Measurements from ENCODE around the gene DGKG. TPM values are rescaled to one million over a fixed set of nuclear protein-coding genes. Genes with fewer than 3 reads are reported as not detected.

DGKG gene
- total and polyA plus RNA-seq, 7 donors: 3.6 to 12.1 (median 8.0) TPM

- peak; percentile 57 to 76 for DNase-seq
- Histone ChIP-seq H3K4me1 (peaks cover 23% of the 10 kb centered on the region), H3K27ac (peak overlapping the region; percentile 68), H3K9me3 (no peaks in the 10 kb centered on the region), H3K36me3 (ENCODE audit: insufficient read depth in 1 of 2, low read depth in 1 of 2) (no peaks in the 10 kb centered on the region), H3K4me3 (peak overlapping the region; percentile 0), H3K27me3 (ENCODE audit: insufficient read depth in 3 of 3, low read length in 2 of 3) (no peaks in the 10 kb centered on the region)
- ATAC-seq: peak; percentile 75 to 87 (median 81)
- TF ChIP-seq CTCF (IDR thresholded peaks at IDR 0.05): no peak
- intact Hi-C loops (cut with DNase I): no loop called here
- WGBS, 3 donors: 17 to 26% (median 23%) methylated on average over 19 to 20 of the region's 20 CpGs
Observed at GRCh38 chr3:186209810-186210752, 152.0 kb downstream of the DGKG start.

GRCh38 chr3:186208296-186208989, 153.6 kb downstream of the DGKG start:
- Histone ChIP-seq H3K27ac (no peak overlapping the region), H3K36me3 (ENCODE audit: insufficient read depth in 1 of 2, low read depth in 1 of 2) (no peaks in the 10 kb centered on the region), H3K4me1 (peaks cover 17% of the 10 kb centered on the region), H3K27me3 (ENCODE audit: insufficient read depth in 3 of 3, low read length in 2 of 3) (no peaks in the 10 kb centered on the region), H3K9me3 (no peaks in the 10 kb centered on the region), H3K4me3 (no peak overlapping the region)
- intact Hi-C loops (cut with DNase I): no loop called here
- TF ChIP-seq CTCF (IDR thresholded peaks at IDR 0.05): no peak
- WGBS, 3 donors: 90 to 94% (median 92%) methylated on average over 8 of the region's 8 CpGs
- ATAC-seq (no peak), DNase-seq (no peak)

GRCh38 chr3:186207515-186207914, 154.5 kb downstream of the DGKG start:
- TF ChIP-seq CTCF (IDR thresholded peaks at IDR 0.05): no peak
- H3K4me3 ChIP-seq: no peak overlapping the region
- 94 to 96% (median 95%) methylated on average over 3 of the region's 3 CpGs for WGBS, 3 donors
- no peak for DNase-seq
- intact Hi-C loops (cut with DNase I): no loop called here
- peaks cover 17% of the 10 kb centered on the region for H3K4me1 ChIP-seq
- no peak overlapping the region for H3K27ac ChIP-seq
- no peaks in the 10 kb centered on the region for H3K9me3 ChIP-seq
- no peaks in the 10 kb centered on the region for H3K27me3 ChIP-seq (ENCODE audit: insufficient read depth in 3 of 3, low read length in 2 of 3)
- no peaks in the 10 kb centered on the region for H3K36me3 ChIP-seq (ENCODE audit: insufficient read depth in 1 of 2, low read depth in 1 of 2)
- no peak for ATAC-seq

GRCh38 chr3:186200726-186201125, 161.3 kb downstream of the DGKG start:
- Histone ChIP-seq H3K27me3 (ENCODE audit: insufficient read depth in 3 of 3, low read length in 2 of 3) (peaks cover 0 to 3% (median 0%) of the 10 kb centered on the region in 3 donors), H3K9me3 (no peaks in the 10 kb centered on the region), H3K27ac (no peak overlapping the region), H3K4me1 (no peaks in the 10 kb centered on the region), H3K4me3 (no peak overlapping the region), H3K36me3 (ENCODE audit: insufficient read depth in 1 of 2, low read depth in 1 of 2) (no peaks in the 10 kb centered on the region)
- 68 to 77% (median 70%) methylated on average over 4 of the region's 4 CpGs for WGBS, 3 donors
- intact Hi-C loops (cut with DNase I): no loop called here
- DNase-seq: no peak
- TF ChIP-seq CTCF (IDR thresholded peaks at IDR 0.05): no peak
- no peak for ATAC-seq

Measured in psoas muscle (tissue), 8 donors.